Upper lobe of left lung (tissue), 6 donors: Measurements from ENCODE around the gene USP48. TPM values are rescaled to one million over a fixed set of nuclear protein-coding genes. Genes with fewer than 3 reads are reported as not detected.
A peak's percentile ranks its signal among the peaks of the same experiment; 100 is the strongest.

Source experiments
- ATAC-seq, 2 donors: fragments of 200-7000 bp; cut with Tn5 transposase; one replicate each; pipeline ENCODE4 v1.9.1; 2022; ENCODE audit warnings: mild to moderate bottlenecking in 2 of 2, moderate library complexity in 2 of 2; ENCODE audit not compliant: low FRiP score in 2 of 2
- DNase-seq, 2 donors: peaks; one replicate each; pipeline ENCODE4 v3.0.0-alpha.2; 2019 to 2020
- H3K27ac ChIP-seq, 4 donors: fragments of 200-600 bp; sonication (generic); one replicate each; pipeline ENCODE4 v1.5.1; 2016 to 2019
- H3K27me3 ChIP-seq, 4 donors: fragments of 200-600 bp; sonication (generic); one replicate each; pipeline ENCODE4 v1.5.1; 2017 to 2019
- H3K36me3 ChIP-seq, 4 donors: fragments of 200-600 bp; sonication (generic); one replicate each; pipeline ENCODE4 v1.5.1; 2016 to 2019
- H3K4me1 ChIP-seq, 4 donors: fragments of 200-600 bp; sonication (generic); one replicate each; pipeline ENCODE4 v1.5.1; 2018 to 2019
- H3K4me3 ChIP-seq, 4 donors: fragments of 200-600 bp; sonication (generic); one replicate each; pipeline ENCODE4 v1.5.1; 2017 to 2019; ENCODE audit warnings: mild to moderate bottlenecking in 2 of 4, moderate library complexity in 1 of 4
- H3K9me3 ChIP-seq, 4 donors: fragments of 200-600 bp; sonication (generic); one replicate each; pipeline ENCODE4 v1.5.1; 2018 to 2019
- EP300 ChIP-seq, 4 donors: sonication (generic); formaldehyde crosslinking; IDR thresholded peaks; one replicate each; pipeline ENCODE4 v1.5.1; 2017; ENCODE audit warnings: antibody characterized with exemption in 4 of 4, control low read depth in 2 of 4
- POLR2A ChIP-seq, 4 donors: fragments of 450-650 bp; IDR thresholded peaks; one replicate each; pipeline ENCODE4 v1.5.1; 2016 to 2017; ENCODE audit warnings: antibody characterized with exemption in 4 of 4, mild to moderate bottlenecking in 2 of 4
- POLR2AphosphoS5 ChIP-seq, 2 donors: sonication (generic); formaldehyde crosslinking; IDR thresholded peaks; one replicate each; pipeline ENCODE4 v1.5.1; 2017; ENCODE audit warnings: antibody characterized with exemption in 2 of 2
- WGBS, 2 donors: methylation state at CpG; one replicate each; pipeline ENCODE4 v1.1.5; 2017 to 2018; 5-methylcytosine and 5-hydroxymethylcytosine counted together
- total RNA-seq, 6 donors: library from RNA; depleted of rRNA in 4 of 6; stranded (reverse); fragments of >200 nt in 4 of 6; gene quantifications; one replicate each; pipeline versions ENCODE4 v1.1.0 to v1.2.1, GENCODE V29; 2016 to 2021
- TF ChIP-seq, protein P1 (sequence below), 6 experiments: fragments of 450-650 bp in 4 of 6; fragments of 200-600 bp in 2 of 6; sonication (generic) in 2 of 6; IDR thresholded peaks; one replicate each; pipeline ENCODE4 v1.5.1; 2016 to 2019; ENCODE audit warnings: antibody characterized with exemption in 6 of 6
- donor health status: DM: no; HTN: no; CAD: no; lungs with moderate emphysema.
- donor health status: DM: no; HTN: yes; CAD: no; lungs with severe emphysema.

USP48 gene
- total RNA-seq, 6 donors from 2014 or later: 39.1 to 173 (median 53.4) TPM

DNA sequence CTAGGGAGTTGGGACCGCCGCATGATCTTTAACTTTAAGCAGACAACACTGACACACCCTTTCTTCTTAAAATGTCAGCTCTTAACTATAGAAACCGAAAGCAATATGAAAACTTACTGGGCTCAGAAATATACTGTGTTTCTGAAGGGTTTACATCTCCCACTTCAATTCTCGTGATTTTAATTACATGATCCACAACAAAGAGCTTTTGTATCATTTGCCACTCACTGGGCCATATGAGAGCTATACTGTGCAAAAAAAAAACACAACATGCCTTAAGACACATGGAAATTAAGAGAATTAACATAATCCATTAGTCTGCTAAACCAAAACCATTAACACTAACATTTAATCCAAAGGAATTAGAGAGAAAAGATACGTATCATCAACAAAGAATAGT is 78.8 kb downstream of the USP48 start:
- Histone ChIP-seq H3K27me3 (no peaks in the 10 kb centered on the region), H3K4me1 (peaks cover 0 to 6% (median 0%) of the 10 kb centered on the region in 4 donors), H3K9me3 (no peaks in the 10 kb centered on the region), H3K4me3 (no peak overlapping the region), H3K36me3 (peaks cover 13 to 91% (median 33%) of the 10 kb centered on the region in 4 donors), H3K27ac (no peak overlapping the region)
- ATAC-seq (no peak), DNase-seq (no peak)
- 87 to 90% methylated on average over 5 of the region's 5 CpGs for WGBS, 2 donors
- TF ChIP-seq POLR2A (IDR thresholded peaks at IDR 0.05) (no peak), POLR2AphosphoS5 (IDR thresholded peaks at IDR 0.05) (no peak), EP300 (IDR thresholded peaks at IDR 0.05) (no peak)
- TF ChIP-seq, protein P1, sequence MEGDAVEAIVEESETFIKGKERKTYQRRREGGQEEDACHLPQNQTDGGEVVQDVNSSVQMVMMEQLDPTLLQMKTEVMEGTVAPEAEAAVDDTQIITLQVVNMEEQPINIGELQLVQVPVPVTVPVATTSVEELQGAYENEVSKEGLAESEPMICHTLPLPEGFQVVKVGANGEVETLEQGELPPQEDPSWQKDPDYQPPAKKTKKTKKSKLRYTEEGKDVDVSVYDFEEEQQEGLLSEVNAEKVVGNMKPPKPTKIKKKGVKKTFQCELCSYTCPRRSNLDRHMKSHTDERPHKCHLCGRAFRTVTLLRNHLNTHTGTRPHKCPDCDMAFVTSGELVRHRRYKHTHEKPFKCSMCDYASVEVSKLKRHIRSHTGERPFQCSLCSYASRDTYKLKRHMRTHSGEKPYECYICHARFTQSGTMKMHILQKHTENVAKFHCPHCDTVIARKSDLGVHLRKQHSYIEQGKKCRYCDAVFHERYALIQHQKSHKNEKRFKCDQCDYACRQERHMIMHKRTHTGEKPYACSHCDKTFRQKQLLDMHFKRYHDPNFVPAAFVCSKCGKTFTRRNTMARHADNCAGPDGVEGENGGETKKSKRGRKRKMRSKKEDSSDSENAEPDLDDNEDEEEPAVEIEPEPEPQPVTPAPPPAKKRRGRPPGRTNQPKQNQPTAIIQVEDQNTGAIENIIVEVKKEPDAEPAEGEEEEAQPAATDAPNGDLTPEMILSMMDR (IDR thresholded peaks at IDR 0.05): no peak

DNA sequence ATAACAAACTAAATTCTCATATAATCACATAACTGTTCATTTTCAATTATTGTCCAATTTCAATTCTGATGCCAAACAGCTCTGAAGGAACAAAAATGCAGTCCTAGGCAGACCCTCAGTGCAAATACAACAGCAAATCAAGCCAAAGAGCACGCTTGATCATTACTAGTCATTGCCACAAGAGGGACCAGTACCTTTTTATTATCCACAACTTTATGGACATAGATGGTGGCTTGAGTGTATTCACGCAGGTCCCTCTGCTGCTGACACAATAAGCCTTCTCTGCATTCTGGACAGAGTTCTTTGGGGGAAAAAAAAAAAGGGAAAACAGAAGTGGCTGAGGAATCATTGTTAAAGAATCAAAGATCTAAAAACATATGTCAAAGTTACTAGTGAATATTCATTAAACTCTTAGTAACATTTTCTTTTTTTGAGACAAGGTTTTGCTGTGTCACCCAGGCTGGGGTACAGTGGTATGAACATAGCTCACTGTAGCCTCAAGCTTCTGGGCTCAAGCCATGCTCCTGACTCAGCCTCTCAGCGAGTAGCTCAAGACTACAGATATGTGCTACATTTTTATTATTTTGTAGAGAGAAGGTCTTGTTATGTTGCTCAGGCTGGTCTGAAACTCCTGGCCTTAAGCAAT is 79.5 kb downstream of the USP48 start:
- H3K4me1 ChIP-seq: peaks cover 0 to 6% (median 0%) of the 10 kb centered on the region in 4 donors
- no peak overlapping the region for H3K4me3 ChIP-seq
- H3K9me3 ChIP-seq: no peaks in the 10 kb centered on the region
- ATAC-seq (no peak), DNase-seq (no peak)
- 78 to 83% methylated on average over 3 of the region's 3 CpGs for WGBS, 2 donors
- TF ChIP-seq, protein P1 (IDR thresholded peaks at IDR 0.05): peak in 2 of 6 experiments; percentile 25 to 31
- no peak for TF ChIP-seq POLR2A (IDR thresholded peaks at IDR 0.05)
- H3K27me3 ChIP-seq: no peaks in the 10 kb centered on the region
- peaks cover 13 to 93% (median 34%) of the 10 kb centered on the region in 4 donors for H3K36me3 ChIP-seq
- no peak overlapping the region for H3K27ac ChIP-seq

DNA sequence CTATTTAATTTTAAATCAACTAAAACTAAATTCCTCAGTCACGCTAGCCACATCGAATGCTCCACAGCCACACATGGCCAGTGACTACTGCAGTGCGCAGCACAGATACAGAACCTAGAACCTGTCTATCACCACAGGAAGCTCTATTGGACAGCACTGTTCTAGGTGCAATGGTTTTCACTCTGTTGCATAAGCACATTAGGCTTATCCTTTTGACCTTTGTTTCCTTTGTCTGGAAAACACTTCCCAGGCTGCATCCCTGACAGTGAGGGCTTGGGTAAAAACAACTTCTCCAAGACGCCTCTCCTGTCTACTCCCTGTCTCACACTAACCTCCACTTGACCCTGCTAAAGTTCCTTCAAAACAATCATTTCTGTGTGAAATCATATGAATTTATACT is 80.2 kb downstream of the USP48 start:
- TF ChIP-seq EP300 (IDR thresholded peaks at IDR 0.05) (no peak), POLR2A (IDR thresholded peaks at IDR 0.05) (no peak), POLR2AphosphoS5 (IDR thresholded peaks at IDR 0.05) (no peak)
- TF ChIP-seq, protein P1 (IDR thresholded peaks at IDR 0.05): no peak
- DNase-seq (no peak), ATAC-seq (no peak)
- Histone ChIP-seq H3K4me1 (peaks cover 0 to 6% (median 0%) of the 10 kb centered on the region in 4 donors), H3K9me3 (no peaks in the 10 kb centered on the region), H3K36me3 (peaks cover 13 to 91% (median 32%) of the 10 kb centered on the region in 4 donors), H3K4me3 (no peak overlapping the region), H3K27ac (no peak overlapping the region), H3K27me3 (no peaks in the 10 kb centered on the region)
- WGBS, 2 donors: 93 to 95% methylated on average over 4 of the region's 4 CpGs

DNA sequence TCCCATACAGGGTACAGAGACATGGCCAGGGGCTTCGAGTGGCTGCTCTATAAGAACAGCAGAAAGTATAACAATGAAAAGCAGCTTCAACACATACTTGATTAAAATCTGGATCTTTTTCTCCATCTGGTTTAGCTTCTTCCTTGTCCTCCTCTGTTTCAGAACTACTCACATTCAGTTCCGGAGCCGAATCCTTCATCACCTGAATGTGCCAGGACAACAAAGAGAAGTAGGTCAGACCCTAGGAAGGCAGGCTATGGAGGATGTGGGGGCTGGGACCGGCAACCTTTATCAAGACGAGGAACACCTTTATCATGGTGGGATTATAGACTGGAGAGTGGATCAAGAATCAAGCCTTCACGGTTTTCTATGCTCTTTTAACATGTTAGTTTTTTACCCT is 81.5 kb downstream of the USP48 start:
- 91 to 94% methylated on average over 6 of the region's 6 CpGs for WGBS, 2 donors

More for the DNA sequence above, 81.5 kb downstream of the USP48 start:
- Histone ChIP-seq H3K27ac (no peak overlapping the region), H3K4me1 (peaks cover 0 to 3% (median 0%) of the 10 kb centered on the region in 4 donors), H3K27me3 (no peaks in the 10 kb centered on the region), H3K9me3 (no peaks in the 10 kb centered on the region), H3K4me3 (no peak overlapping the region), H3K36me3 (peaks cover 13 to 91% (median 34%) of the 10 kb centered on the region in 4 donors)
- DNase-seq (no peak), ATAC-seq (no peak)
- TF ChIP-seq POLR2AphosphoS5 (IDR thresholded peaks at IDR 0.05) (no peak), POLR2A (IDR thresholded peaks at IDR 0.05) (no peak), EP300 (IDR thresholded peaks at IDR 0.05) (no peak)
- TF ChIP-seq, protein P1 (IDR thresholded peaks at IDR 0.05): no peak
